H1 (cell line): ENCODE measurements around the gene OR5M11. TPM values are rescaled to one million over a fixed set of nuclear protein-coding genes. Genes with fewer than 3 reads are reported as not detected.
A peak's percentile ranks its signal among the peaks of the same experiment; 100 is the strongest.

Experiments
- CTCF ChIA-PET: fragments of 300-600 bp; sonication (Branson Sonifier 250); formaldehyde crosslinking; loops from one replicate; lab custom pipeline; 2021; ENCODE audit not compliant: partially characterized antibody; lab: Charles Lee
- POLR2A ChIA-PET: fragments of 300-600 bp; sonication (Branson Sonifier 250); formaldehyde crosslinking; loops from one replicate; lab custom pipeline; 2021; ENCODE audit warnings: inconsistent platforms; ENCODE audit not compliant: partially characterized antibody; lab: Charles Lee
- DNase-seq, 2 experiments: peaks; one replicate each; pipeline versions ENCODE4 v3.0.0 to v3.0.0-alpha.2; 2010 to 2022; ENCODE audit warnings: low spot score in 2 of 2, low read depth in 1 of 2, mixed read lengths in 1 of 2
- FAIRE-seq: peaks from 2 replicates; lab custom pipeline; 2011; peaks lifted over from hg19 to GRCh38; lab: Jason Lieb, UNC
- H2AFZ ChIP-seq: 2 replicates; pipeline ENCODE4 v1.8.1; 2012; ENCODE audit warnings: low read length, inconsistent platforms
- H2AK5ac ChIP-seq: 2 replicates; pipeline ENCODE4 v1.6.1; 2013; ENCODE audit warnings: low read depth, low read length
- H2BK120ac ChIP-seq: replicated peaks from 2 replicates; pipeline ENCODE3; 2013; ENCODE audit warnings: low read depth, low read length, inconsistent platforms
- H2BK12ac ChIP-seq: 2 replicates; pipeline ENCODE4 v1.6.1; 2013; ENCODE audit warnings: low read depth, low read length
- H2BK15ac ChIP-seq: 2 replicates; pipeline ENCODE4 v1.6.1; 2013; ENCODE audit warnings: low read length
- H2BK20ac ChIP-seq: 2 replicates; pipeline ENCODE4 v1.6.1; 2013; ENCODE audit warnings: low read length
- H2BK5ac ChIP-seq: 2 replicates; pipeline ENCODE4 v1.6.1; 2013; ENCODE audit warnings: low read depth, low read length
- H3K14ac ChIP-seq: 2 replicates; pipeline ENCODE4 v1.6.1; 2013; ENCODE audit warnings: inconsistent platforms; ENCODE audit not compliant: insufficient read length
- H3K18ac ChIP-seq: 2 replicates; pipeline ENCODE4 v1.6.1; 2013; ENCODE audit warnings: low read length; ENCODE audit errors: extremely low read depth
- H3K23ac ChIP-seq: 2 replicates; pipeline ENCODE4 v1.6.1; 2013; ENCODE audit warnings: inconsistent platforms; ENCODE audit not compliant: insufficient read length
- H3K23me2 ChIP-seq: 2 replicates; pipeline ENCODE4 v1.6.1; 2013; ENCODE audit warnings: low read depth, low read length
- H3K27ac ChIP-seq: 2 replicates; pipeline ENCODE4 v1.6.1; 2011; ENCODE audit warnings: low read depth, low read length, inconsistent platforms
- H3K27me3 ChIP-seq, 4 experiments: replicated peaks in 1 of 4; 1 replicate in 1 of 4; 2 replicates in 3 of 4; pipeline versions ENCODE4 v1.6.1 to v1.8.1; 2011 to 2013; ENCODE audit warnings: low read length in 3 of 4, mild to moderate bottlenecking in 3 of 4, inconsistent platforms in 2 of 4, mixed read lengths in 2 of 4, moderate library complexity in 1 of 4; ENCODE audit not compliant: control insufficient read depth in 3 of 4, insufficient read depth in 3 of 4; ENCODE audit errors: extremely low read depth in 1 of 4
- H3K36me3 ChIP-seq, 4 experiments: 2 replicates each; pipeline versions ENCODE4 v1.6.1 to v1.8.1; 2011 to 2013; ENCODE audit warnings: mild to moderate bottlenecking in 4 of 4, low read length in 3 of 4, moderate library complexity in 2 of 4, control low read depth in 1 of 4, inconsistent platforms in 1 of 4; ENCODE audit not compliant: insufficient read depth in 4 of 4, control insufficient read depth in 2 of 4
- H3K4ac ChIP-seq: replicated peaks from 2 replicates; pipeline ENCODE3; 2013; ENCODE audit warnings: low read length, low read depth, mixed read lengths, inconsistent platforms; ENCODE audit not compliant: insufficient read length
- H3K4me1 ChIP-seq, 4 experiments: replicated peaks in 1 of 4; 1 replicate in 1 of 4; 2 replicates in 3 of 4; pipeline versions ENCODE4 v1.6.1 to v1.8.1; 2011 to 2013; ENCODE audit warnings: low read length in 3 of 4, inconsistent platforms in 2 of 4, mixed read lengths in 1 of 4; ENCODE audit not compliant: insufficient read depth in 4 of 4, control insufficient read depth in 3 of 4
- H3K4me2 ChIP-seq, 2 experiments: 2 replicates each; pipeline versions ENCODE4 v1.6.1 to v1.8.1; 2011 to 2013; ENCODE audit warnings: low read depth in 2 of 2, low read length in 2 of 2, control low read depth in 1 of 2, inconsistent platforms in 1 of 2, mild to moderate bottlenecking in 1 of 2; ENCODE audit not compliant: insufficient read depth in 1 of 2
- H3K4me3 ChIP-seq, 4 experiments: fragments of 200-600, 300-600 bp in 1 of 4; sonication (generic), shearing (Covaris generic), sonication (Bioruptor Twin) in 1 of 4; 2 replicates each; pipeline versions ENCODE4 v1.5.1 to v1.8.1; 2011 to 2016; ENCODE audit warnings: low read length in 4 of 4, low read depth in 3 of 4, control low read depth in 2 of 4, inconsistent platforms in 2 of 4, mild to moderate bottlenecking in 2 of 4, mixed read lengths in 1 of 4, moderate library complexity in 1 of 4; ENCODE audit not compliant: insufficient read depth in 2 of 4; ENCODE audit errors: extremely low read depth in 1 of 4
- H3K56ac ChIP-seq: replicated peaks from 2 replicates; pipeline ENCODE3; 2013; ENCODE audit warnings: low read depth, mild to moderate bottlenecking, mixed read lengths, low read length, inconsistent platforms; ENCODE audit not compliant: insufficient read length
- H3K79me1 ChIP-seq: 2 replicates; pipeline ENCODE4 v1.6.1; 2013; ENCODE audit warnings: low read depth, low read length, control low read depth
- H3K79me2 ChIP-seq, 2 experiments: 2 replicates each; pipeline versions ENCODE4 v1.6.1 to v1.8.1; 2012 to 2013; ENCODE audit warnings: low read length in 2 of 2, mild to moderate bottlenecking in 2 of 2, inconsistent platforms in 1 of 2; ENCODE audit not compliant: insufficient read depth in 2 of 2, control insufficient read depth in 1 of 2
- H3K9ac ChIP-seq, 4 experiments: replicated peaks in 1 of 4; 1 replicate in 1 of 4; 2 replicates in 3 of 4; pipeline versions ENCODE4 v1.6.1 to v1.8.1; 2011 to 2013; ENCODE audit warnings: low read depth in 3 of 4, low read length in 3 of 4, control low read depth in 2 of 4, mild to moderate bottlenecking in 2 of 4, moderate library complexity in 2 of 4, inconsistent platforms in 1 of 4; ENCODE audit errors: extremely low read depth in 1 of 4
- H3K9me3 ChIP-seq, 2 experiments: 2 replicates each; pipeline versions ENCODE4 v1.6.1 to v1.8.1; 2012 to 2013; ENCODE audit warnings: mild to moderate bottlenecking in 2 of 2, moderate library complexity in 2 of 2, control low read depth in 1 of 2, inconsistent platforms in 1 of 2, low read depth in 1 of 2, low read length in 1 of 2, mixed read lengths in 1 of 2; ENCODE audit not compliant: insufficient read depth in 2 of 2
- H4K20me1 ChIP-seq, 2 experiments: replicated peaks in 1 of 2; 2 replicates each; pipeline versions ENCODE3 to v1.8.1; 2011 to 2013; ENCODE audit warnings: inconsistent platforms in 2 of 2, low read length in 2 of 2, mild to moderate bottlenecking in 1 of 2; ENCODE audit not compliant: insufficient read depth in 2 of 2, control insufficient read depth in 1 of 2
- H4K5ac ChIP-seq: 2 replicates; pipeline ENCODE4 v1.6.1; 2013; ENCODE audit warnings: low read length, low read depth, mixed read lengths, inconsistent platforms; ENCODE audit not compliant: insufficient read length
- H4K8ac ChIP-seq: 2 replicates; pipeline ENCODE4 v1.8.0; 2013; ENCODE audit warnings: mild to moderate bottlenecking, moderate library complexity, low read length, inconsistent platforms; ENCODE audit not compliant: insufficient read depth; ENCODE audit errors: extremely low read depth
- H4K91ac ChIP-seq: replicated peaks from 2 replicates; pipeline ENCODE3; 2013; ENCODE audit warnings: low read length, mixed read lengths, inconsistent platforms; ENCODE audit not compliant: insufficient read length
- BACH1 ChIP-seq: IDR thresholded peaks from 2 replicates; pipeline ENCODE4 v1.6.1; 2012; ENCODE audit warnings: low read length, improper control_type of control experiment
- EZH2 ChIP-seq: fragments of 200-600 bp; sonication (generic); IDR thresholded peaks from 2 replicates; pipeline ENCODE4 v1.7.1; 2012; ENCODE audit warnings: low read depth, mild to moderate bottlenecking, moderate library complexity, low read length, inconsistent platforms; ENCODE audit not compliant: severe bottlenecking
- GABPA ChIP-seq: IDR thresholded peaks from 2 replicates; pipeline ENCODE4 v1.6.1; 2011; ENCODE audit warnings: mild to moderate bottlenecking, low read length, moderate library complexity, borderline replicate concordance; ENCODE audit not compliant: insufficient read depth
- JUN ChIP-seq: IDR thresholded peaks from 2 replicates; pipeline ENCODE4 v1.6.1; 2011; ENCODE audit warnings: low read depth, mild to moderate bottlenecking, improper control_type of control experiment, low read length
- MAFK ChIP-seq: IDR thresholded peaks from 2 replicates; pipeline ENCODE4 v1.6.1; 2012; ENCODE audit warnings: low read depth, mild to moderate bottlenecking, improper control_type of control experiment, low read length
- PHF8 ChIP-seq: fragments of 200-600 bp; sonication (generic); conservative IDR thresholded peaks from 2 replicates; pipeline ENCODE4 v1.7.1; 2012; ENCODE audit warnings: low read depth, mild to moderate bottlenecking, inconsistent platforms, low read length, moderate library complexity
- RNF2 ChIP-seq: fragments of 200-900, 300-1000 bp; sonication (generic); IDR thresholded peaks from 2 replicates; pipeline ENCODE4 v1.7.1; 2016; ENCODE audit warnings: borderline replicate concordance, low read depth, mild to moderate bottlenecking, antibody characterized with exemption, low read length; ENCODE audit not compliant: poor library complexity, severe bottlenecking; ENCODE audit errors: missing control alignments
- SIN3A ChIP-seq, 2 experiments: IDR thresholded peaks in 1 of 2; conservative IDR thresholded peaks in 1 of 2; 2 replicates each; pipeline ENCODE4 v1.6.1; 2011 to 2012; ENCODE audit warnings: low read length in 2 of 2, improper control_type of control experiment in 1 of 2, low read depth in 1 of 2, mild to moderate bottlenecking in 1 of 2
- SP4 ChIP-seq: IDR thresholded peaks from 2 replicates; pipeline ENCODE4 v1.6.1; 2012; ENCODE audit warnings: low read length, inconsistent platforms
- SUZ12 ChIP-seq: fragments of 200-600 bp; sonication (generic); IDR thresholded peaks from 2 replicates; pipeline ENCODE4 v1.6.1; 2012; ENCODE audit warnings: mild to moderate bottlenecking, inconsistent platforms, low read length, moderate library complexity, mixed read lengths
- WGBS, 2 experiments: shearing (Covaris generic) in 1 of 2; methylation state at CpG; one replicate each; pipeline versions ENCODE4 v1.1.6 to v1.1.7; 2013 to 2015; ENCODE audit warnings: low lambda C conversion rate in 2 of 2, mixed read lengths in 2 of 2, inconsistent platforms in 1 of 2, low coverage in 1 of 2, missing lambda C conversion rate in 1 of 2; ENCODE audit not compliant: insufficient replicate concordance in 2 of 2, insufficient coverage in 1 of 2, insufficient read length in 1 of 2; ENCODE audit errors: extremely low coverage in 1 of 2, missing lambda C conversion rate in 1 of 2; 5-methylcytosine and 5-hydroxymethylcytosine counted together
- polyA plus RNA-seq, 7 experiments: library from polyadenylated mRNA; depleted of rRNA in 3 of 7; stranded (reverse) in 5 of 7; unstranded in 2 of 7; fragments of >200 nt in 5 of 7; fragments of 200-250 nt in 2 of 7; gene quantifications; 1 replicate in 5 of 7; 2 replicates in 1 of 7; 4 replicates in 1 of 7; pipeline versions ENCODE4 v1.2.1 to v1.2.3, GENCODE V29; 2011 to 2013; ENCODE audit warnings: missing spikeins in 2 of 7, mixed read lengths in 2 of 7
- total RNA-seq: library from RNA; stranded (reverse); fragmentation: NEBNext Ultra II Directional; extraction: Animal tissue kit (Norgen Biotek cat#: 25700); gene quantifications from 2 replicates; pipeline ENCODE4 v1.2.1, GENCODE V29; 2021

Gene OR5M11
- total and polyA plus RNA-seq, 2 of the 8 experiments (the other 6 are each of a cell fraction or from before 2014, with no cell fraction given) = 0.08 TPM; not detected in 1

DNA sequence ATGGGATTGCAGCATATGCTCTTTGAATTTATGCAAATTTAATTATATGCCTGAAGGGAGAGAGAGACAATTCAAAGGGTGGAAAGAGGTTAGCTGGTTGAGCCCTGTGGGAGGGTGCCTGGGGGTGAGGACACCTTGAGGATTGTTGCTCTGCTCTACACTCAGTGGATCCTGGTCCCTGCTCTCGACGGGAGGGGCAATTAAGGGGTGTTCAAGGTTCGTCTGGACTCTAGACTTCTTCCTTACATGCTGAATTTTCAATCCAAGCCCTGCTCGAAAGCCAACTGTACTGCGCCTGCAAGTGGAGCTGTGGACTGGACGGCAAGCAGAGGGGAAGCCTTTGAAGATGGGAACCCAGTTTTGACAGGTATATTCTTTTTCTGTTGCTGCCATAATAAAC lies 15.5 kb upstream of the OR5M11 start:
- no peak overlapping the region for H3K9ac ChIP-seq
- H4K5ac ChIP-seq = no peak overlapping the region
- H2BK20ac ChIP-seq = no peak overlapping the region
- H3K23me2 ChIP-seq = no peaks in the 10 kb centered on the region
- H3K4me2 ChIP-seq = no peak overlapping the region
- H3K36me3 ChIP-seq = no peaks in the 10 kb centered on the region
- no peak overlapping the region for H3K4ac ChIP-seq
- H2BK5ac ChIP-seq = no peak overlapping the region
- no peaks in the 10 kb centered on the region for H3K79me2 ChIP-seq
- H3K18ac ChIP-seq = no peak overlapping the region
- CTCF ChIA-PET = no interaction called here
- no peak overlapping the region for H2AK5ac ChIP-seq
- DNase-seq (no peak), FAIRE-seq (peak; percentile 73)
- H3K23ac ChIP-seq = no peak overlapping the region
- H3K27ac ChIP-seq = no peak overlapping the region
- no peaks in the 10 kb centered on the region for H3K27me3 ChIP-seq
- no peak overlapping the region for H3K4me3 ChIP-seq
- H3K56ac ChIP-seq = no peak overlapping the region
- no peak overlapping the region for H2BK120ac ChIP-seq
- H4K8ac ChIP-seq = no peak overlapping the region
- H2AFZ ChIP-seq = no peak overlapping the region
- no peaks in the 10 kb centered on the region for H3K9me3 ChIP-seq
- WGBS, 2 experiments = 73% methylated on average over 6 of the region's 6 CpGs; no CpG with 5 or more reads in 1 of the 2 experiments
- TF ChIP-seq RNF2 = no peak
- TF ChIP-seq MAFK = no peak
- no peak for TF ChIP-seq SUZ12
- no peak for TF ChIP-seq EZH2
- TF ChIP-seq BACH1 = no peak
- TF ChIP-seq SIN3A (conservative IDR thresholded peaks at IDR 0.05 in 1 of 2, IDR thresholded peaks at IDR 0.05 in 1 of 2; ENCODE audit: low read depth in 1 of 2, low read length in 2 of 2) = no peak
- no peak for TF ChIP-seq JUN
- no peak for TF ChIP-seq PHF8
- no peak for TF ChIP-seq GABPA
- TF ChIP-seq SP4 = no peak
- TF ChIP-seq, all 59 proteins: peak for 0
- H4K91ac ChIP-seq = no peak overlapping the region
- H4K20me1 ChIP-seq = no peaks in the 10 kb centered on the region
- H3K79me1 ChIP-seq = no peaks in the 10 kb centered on the region
- no peak overlapping the region for H3K14ac ChIP-seq
- H3K4me1 ChIP-seq = no peaks in the 10 kb centered on the region
- no peak overlapping the region for H2BK12ac ChIP-seq
- H2BK15ac ChIP-seq = no peak overlapping the region
- POLR2A ChIA-PET = no interaction called here
